NCI-H1930 (cell line): ENCODE data around the gene TSHZ2.
A peak's percentile ranks its signal among the peaks of the same experiment; 100 is the strongest.
"Not testable (repeated sequence)": the region's sequence is repeated elsewhere in the genome, so short reads cannot be mapped to it uniquely, and the experiment has no call there.

Source experiments
- DNase-seq, 2 experiments: peaks; one replicate each; lab custom pipeline; 2025; lab: John Stamatoyannopoulos, UW

Gene TSHZ2

GRCh38 chr20:52996130-52996529 is 24.0 kb downstream of the TSHZ2 start:
- DNase-seq: no peak

GRCh38 chr20:52996658-52997057 is 24.5 kb downstream of the TSHZ2 start:
- no peak for DNase-seq

- DNase-seq: no peak
Measured at GRCh38 chr20:52998268-52998667, 26.1 kb downstream of the TSHZ2 start.

GRCh38 chr20:52999040-52999439 is 26.9 kb downstream of the TSHZ2 start:
- no peak for DNase-seq

GRCh38 chr20:53001498-53002301 is 29.5 kb downstream of the TSHZ2 start:
- DNase-seq: no peak

GRCh38 chr20:53002786-53003185 is 30.6 kb downstream of the TSHZ2 start:
- DNase-seq: no peak

- no peak for DNase-seq
Measured at GRCh38 chr20:53003420-53004154, 31.4 kb downstream of the TSHZ2 start.

- no peak for DNase-seq
Measured at GRCh38 chr20:53004267-53004813, 32.2 kb downstream of the TSHZ2 start.

- DNase-seq: no peak
Measured at GRCh38 chr20:53009979-53010735, 38.0 kb downstream of the TSHZ2 start.

- no peak for DNase-seq
Measured at GRCh38 chr20:53011640-53012039, 39.5 kb downstream of the TSHZ2 start.

GRCh38 chr20:53013183-53013582 is 41.0 kb downstream of the TSHZ2 start:
- DNase-seq: no peak

GRCh38 chr20:53013847-53014246 is 41.7 kb downstream of the TSHZ2 start:
- DNase-seq: no peak

- no peak for DNase-seq
Measured at GRCh38 chr20:53016071-53016470, 43.9 kb downstream of the TSHZ2 start.

- no peak for DNase-seq
Measured at GRCh38 chr20:53016534-53017042, 44.4 kb downstream of the TSHZ2 start.

GRCh38 chr20:53017206-53017605 is 45.0 kb downstream of the TSHZ2 start:
- no peak for DNase-seq

GRCh38 chr20:53019464-53019863 is 47.3 kb downstream of the TSHZ2 start:
- no peak for DNase-seq

GRCh38 chr20:53020376-53020775 is 48.2 kb downstream of the TSHZ2 start:
- no peak for DNase-seq

GRCh38 chr20:53020834-53021233 is 48.7 kb downstream of the TSHZ2 start:
- DNase-seq: no peak

- no peak for DNase-seq
Measured at GRCh38 chr20:53021934-53022333, 49.8 kb downstream of the TSHZ2 start.

GRCh38 chr20:53023732-53024520 is 51.8 kb downstream of the TSHZ2 start:
- DNase-seq: peak; percentile 14 to 21

- DNase-seq: not testable (repeated sequence)
Measured at GRCh38 chr20:53024653-53025052, 52.5 kb downstream of the TSHZ2 start.
